MM.1S (cell line): ENCODE data around the gene GRIN1.

Experiments
- DNase-seq: peaks from one replicate; pipeline ENCODE4 v3.0.0-alpha.2; 2015
- H2AFZ ChIP-seq: fragments of 300-600 bp; sonication (generic); 2 replicates; pipeline ENCODE4 v1.6.0; 2016; ENCODE audit warnings: antibody characterized with exemption, low read length
- H3F3A ChIP-seq: fragments of 300-600 bp; sonication (generic); 2 replicates; pipeline ENCODE4 v1.6.1; 2016; ENCODE audit warnings: mild to moderate bottlenecking, antibody characterized with exemption, low read length, moderate library complexity, mixed read lengths; ENCODE audit not compliant: insufficient read depth
- H3K27ac ChIP-seq: fragments of 300-600 bp; sonication (generic); 2 replicates; pipeline ENCODE4 v1.5.1; 2016; ENCODE audit warnings: mild to moderate bottlenecking, low read length
- H3K27me3 ChIP-seq: fragments of 300-600 bp; sonication (generic); replicated peaks from 2 replicates; pipeline ENCODE4 v1.6.0; 2016; ENCODE audit warnings: low read length; ENCODE audit not compliant: insufficient read depth
- H3K36me3 ChIP-seq: fragments of 300-600 bp; sonication (generic); replicated peaks from 2 replicates; pipeline ENCODE4 v1.6.1; 2016; ENCODE audit warnings: mild to moderate bottlenecking, low read length, mixed read lengths; ENCODE audit not compliant: insufficient read depth
- H3K4me1 ChIP-seq: fragments of 300-600 bp; sonication (generic); 2 replicates; pipeline ENCODE4 v1.6.1; 2016; ENCODE audit warnings: low read length, mixed read lengths
- H3K4me2 ChIP-seq: fragments of 300-600 bp; sonication (generic); 2 replicates; pipeline ENCODE4 v1.6.0; 2016; ENCODE audit warnings: low read depth, low read length
- H3K4me3 ChIP-seq: fragments of 300-600 bp; sonication (generic); 2 replicates; pipeline ENCODE4 v1.5.1; 2016; ENCODE audit warnings: low read length, mixed read lengths
- H3K79me2 ChIP-seq: fragments of 300-600 bp; sonication (generic); 2 replicates; pipeline ENCODE4 v1.6.1; 2016; ENCODE audit warnings: mixed run types, low read length, mixed read lengths
- H3K9ac ChIP-seq: fragments of 300-600 bp; sonication (generic); 2 replicates; pipeline ENCODE4 v1.6.1; 2016; ENCODE audit warnings: low read length, mixed read lengths
- H3K9me2 ChIP-seq: fragments of 300-600 bp; sonication (generic); replicated peaks from 2 replicates; pipeline ENCODE4 v1.6.1; 2016; ENCODE audit warnings: mild to moderate bottlenecking, low read length, mixed read lengths; ENCODE audit not compliant: insufficient read depth
- H3K9me3 ChIP-seq: fragments of 300-600 bp; sonication (generic); replicated peaks from 2 replicates; pipeline ENCODE4 v1.6.1; 2016; ENCODE audit warnings: mild to moderate bottlenecking, low read length, mixed read lengths; ENCODE audit not compliant: insufficient read depth
- H4K20me1 ChIP-seq: fragments of 300-600 bp; sonication (generic); 2 replicates; pipeline ENCODE4 v1.6.1; 2016; ENCODE audit warnings: mild to moderate bottlenecking, low read length, moderate library complexity, mixed read lengths; ENCODE audit not compliant: insufficient read depth
- EZH2 ChIP-seq: fragments of 300-600 bp; sonication (generic); optimal IDR thresholded peaks from 2 replicates; pipeline ENCODE3; 2017; ENCODE audit warnings: low read depth, mild to moderate bottlenecking, antibody characterized with exemption, low read length, mixed read lengths
- EZH2phosphoT487 ChIP-seq: fragments of 300-600 bp; sonication (generic); IDR thresholded peaks from 2 replicates; pipeline ENCODE4 v1.6.1; 2018; ENCODE audit warnings: antibody characterized with exemption, low read length
- TF ChIP-seq, protein P1 (sequence below): fragments of 300-600 bp; sonication (generic); IDR thresholded peaks from 2 replicates; pipeline ENCODE4 v1.5.1; 2016; ENCODE audit warnings: antibody characterized with exemption, low read length, mixed read lengths

Gene GRIN1

GRCh38 chr9:137109250-137110146 is 29.5 kb upstream of the GRIN1 start:
- Histone ChIP-seq H3K4me2 (no peak overlapping the region), H4K20me1 (no peaks in the 10 kb centered on the region), H3K9ac (no peak overlapping the region), H3F3A (no peaks in the 10 kb centered on the region), H2AFZ (no peak overlapping the region), H3K4me3 (no peak overlapping the region), H3K9me3 (no peaks in the 10 kb centered on the region), H3K27me3 (no peaks in the 10 kb centered on the region), H3K4me1 (no peaks in the 10 kb centered on the region), H3K27ac (no peak overlapping the region), H3K9me2 (no peaks in the 10 kb centered on the region), H3K36me3 (no peaks in the 10 kb centered on the region), H3K79me2 (no peaks in the 10 kb centered on the region)
- no peak for DNase-seq
- TF ChIP-seq EZH2phosphoT487 (no peak), EZH2 (no peak)
- TF ChIP-seq, protein P1, sequence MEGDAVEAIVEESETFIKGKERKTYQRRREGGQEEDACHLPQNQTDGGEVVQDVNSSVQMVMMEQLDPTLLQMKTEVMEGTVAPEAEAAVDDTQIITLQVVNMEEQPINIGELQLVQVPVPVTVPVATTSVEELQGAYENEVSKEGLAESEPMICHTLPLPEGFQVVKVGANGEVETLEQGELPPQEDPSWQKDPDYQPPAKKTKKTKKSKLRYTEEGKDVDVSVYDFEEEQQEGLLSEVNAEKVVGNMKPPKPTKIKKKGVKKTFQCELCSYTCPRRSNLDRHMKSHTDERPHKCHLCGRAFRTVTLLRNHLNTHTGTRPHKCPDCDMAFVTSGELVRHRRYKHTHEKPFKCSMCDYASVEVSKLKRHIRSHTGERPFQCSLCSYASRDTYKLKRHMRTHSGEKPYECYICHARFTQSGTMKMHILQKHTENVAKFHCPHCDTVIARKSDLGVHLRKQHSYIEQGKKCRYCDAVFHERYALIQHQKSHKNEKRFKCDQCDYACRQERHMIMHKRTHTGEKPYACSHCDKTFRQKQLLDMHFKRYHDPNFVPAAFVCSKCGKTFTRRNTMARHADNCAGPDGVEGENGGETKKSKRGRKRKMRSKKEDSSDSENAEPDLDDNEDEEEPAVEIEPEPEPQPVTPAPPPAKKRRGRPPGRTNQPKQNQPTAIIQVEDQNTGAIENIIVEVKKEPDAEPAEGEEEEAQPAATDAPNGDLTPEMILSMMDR, result no peak

DNA sequence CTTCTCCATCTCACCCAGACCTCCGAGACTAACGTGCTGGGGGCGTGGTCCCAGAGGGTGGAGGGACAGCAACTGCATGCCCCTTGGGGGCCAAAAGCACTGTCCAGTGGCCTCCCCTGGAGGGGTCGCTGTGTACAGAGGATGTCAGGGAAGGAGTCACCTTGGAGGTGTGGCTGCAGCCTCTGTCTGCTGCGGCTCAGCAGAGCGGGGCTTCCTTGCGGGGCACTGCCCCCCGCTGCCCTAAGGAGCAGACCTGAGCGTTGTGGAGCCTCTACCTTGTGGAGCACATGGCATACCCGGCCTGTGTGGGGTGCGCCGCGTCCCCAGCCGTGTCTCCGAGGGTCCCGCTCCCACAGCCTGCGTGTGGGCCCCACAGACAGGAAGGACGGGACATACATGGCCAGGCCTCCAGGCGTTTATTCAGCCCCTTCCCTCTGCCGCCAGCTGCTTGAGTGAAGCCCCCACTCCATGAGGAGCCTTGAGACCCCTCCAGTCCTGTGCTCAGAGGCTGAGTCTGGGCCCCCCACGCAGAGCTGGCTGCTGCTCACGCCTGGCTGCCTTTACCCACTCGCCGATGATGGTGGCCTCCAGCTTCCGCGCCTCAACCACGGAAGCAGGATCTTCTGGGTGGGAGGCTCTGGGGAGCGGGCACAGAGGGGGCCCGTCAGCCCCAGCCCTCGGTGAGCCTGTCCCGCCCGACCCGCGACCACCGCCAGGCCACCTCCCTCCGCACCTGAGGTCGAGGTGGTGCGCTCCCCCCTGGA is 28.6 kb upstream of the GRIN1 start:
- TF ChIP-seq, protein P1, result no peak
- TF ChIP-seq EZH2phosphoT487 (no peak), EZH2 (no peak)
- Histone ChIP-seq H3K27me3 (no peaks in the 10 kb centered on the region), H3K9me3 (no peaks in the 10 kb centered on the region), H3K4me2 (no peak overlapping the region), H3K4me3 (no peak overlapping the region), H3K79me2 (no peaks in the 10 kb centered on the region), H4K20me1 (no peaks in the 10 kb centered on the region), H3K9ac (no peak overlapping the region), H3F3A (no peaks in the 10 kb centered on the region), H3K27ac (no peak overlapping the region), H3K9me2 (no peaks in the 10 kb centered on the region), H3K36me3 (no peaks in the 10 kb centered on the region), H2AFZ (no peak overlapping the region), H3K4me1 (no peaks in the 10 kb centered on the region)
- DNase-seq, result no peak

DNA sequence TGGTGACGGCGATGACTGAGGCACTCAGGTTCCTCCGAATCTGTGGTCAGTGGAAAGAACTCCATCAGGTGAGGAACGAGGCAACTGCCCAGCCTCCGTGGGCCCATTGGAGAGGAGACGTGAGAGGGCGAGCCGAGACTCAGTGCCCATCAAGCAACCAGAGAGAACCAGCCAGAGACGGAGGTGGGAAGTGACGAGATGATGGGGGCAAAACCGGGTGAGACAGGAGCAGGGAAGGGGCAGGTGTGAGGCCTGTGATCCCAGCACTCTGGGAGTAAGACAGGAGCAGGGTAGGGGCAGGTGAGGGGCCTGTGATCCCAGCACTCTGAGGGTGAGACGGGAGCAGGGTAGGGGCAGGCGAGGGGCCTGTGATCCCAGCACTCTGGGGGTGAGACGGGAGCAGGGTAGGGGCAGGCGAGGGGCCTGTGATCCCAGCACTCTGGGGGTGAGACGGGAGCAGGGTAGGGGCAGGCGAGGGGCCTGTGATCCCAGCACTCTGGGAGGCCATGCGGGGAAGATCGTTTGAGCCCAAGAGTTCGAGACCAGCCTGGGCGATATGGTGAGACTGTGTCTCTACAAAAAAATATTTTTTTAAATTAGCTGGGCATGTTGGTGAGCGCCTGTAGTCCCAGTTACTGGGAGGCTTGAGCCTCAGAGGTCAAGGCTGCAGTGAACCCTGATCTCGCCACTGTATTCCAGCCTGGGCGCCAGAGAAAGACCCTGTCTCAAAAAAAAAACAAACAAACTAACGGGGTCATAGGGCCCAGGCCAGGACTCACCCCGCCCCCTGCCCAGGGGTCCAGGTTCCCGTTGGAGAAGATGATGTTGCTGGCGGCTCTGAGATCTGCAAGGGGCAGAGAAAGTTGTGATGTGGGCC is 27.8 kb upstream of the GRIN1 start:
- H3K9me2 ChIP-seq, result no peaks in the 10 kb centered on the region
- H3K27me3 ChIP-seq, result peaks cover 6% of the 10 kb centered on the region; the same call in 1 of the 2 replicates
- H3K9me3 ChIP-seq, result no peaks in the 10 kb centered on the region
- no peak overlapping the region for H3K4me3 ChIP-seq
- H3K79me2 ChIP-seq, result no peaks in the 10 kb centered on the region
- TF ChIP-seq EZH2 (no peak), EZH2phosphoT487 (no peak)
- TF ChIP-seq, protein P1, result no peak
- no peak overlapping the region for H3K9ac ChIP-seq
- H3K36me3 ChIP-seq, result no peaks in the 10 kb centered on the region
- H3K27ac ChIP-seq, result no peak overlapping the region
- no peak overlapping the region for H2AFZ ChIP-seq
- no peaks in the 10 kb centered on the region for H3F3A ChIP-seq
- no peak for DNase-seq
- H3K4me1 ChIP-seq, result no peaks in the 10 kb centered on the region
- H4K20me1 ChIP-seq, result no peaks in the 10 kb centered on the region
- no peak overlapping the region for H3K4me2 ChIP-seq
